ENCODE results near the gene PROM2.

Gene PROM2

DNA sequence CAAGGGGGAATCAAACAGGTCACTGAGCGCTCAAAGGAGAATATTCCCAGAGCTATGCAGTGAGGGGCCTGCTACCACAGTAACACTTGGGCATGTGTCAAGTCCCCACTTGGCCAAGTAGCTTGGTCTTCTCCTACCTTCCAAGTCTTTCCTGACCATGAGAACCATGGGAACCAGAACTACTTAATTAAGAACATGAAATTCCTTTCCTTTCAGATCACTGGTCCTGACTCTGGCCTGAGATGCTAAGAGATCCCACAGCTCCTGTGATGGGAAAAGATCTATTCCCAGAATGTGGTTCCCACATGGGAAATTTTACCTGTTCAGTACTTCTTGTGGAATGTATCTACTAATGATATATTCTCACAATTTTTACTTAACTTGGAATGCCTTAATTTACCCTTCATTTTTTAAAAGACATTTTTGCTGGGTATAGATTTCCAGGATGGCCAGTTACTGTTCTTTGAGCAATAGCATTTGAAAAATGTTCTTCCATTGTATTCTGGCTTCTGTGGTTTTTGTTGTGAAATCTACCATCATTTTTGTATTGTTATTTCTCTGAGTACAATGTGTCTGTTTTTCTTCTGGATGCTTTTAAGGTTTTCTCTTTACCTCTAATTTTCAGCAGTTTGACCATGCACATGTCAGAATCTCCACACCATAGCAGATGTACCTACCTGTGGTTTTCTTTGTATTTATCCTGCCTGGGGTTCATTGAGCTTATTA is 60.8 kb downstream of the PROM2 start:
- TF ChIP-seq EGR1 (IDR thresholded peaks at IDR 0.05) = no peak
- TF ChIP-seq, protein P1, sequence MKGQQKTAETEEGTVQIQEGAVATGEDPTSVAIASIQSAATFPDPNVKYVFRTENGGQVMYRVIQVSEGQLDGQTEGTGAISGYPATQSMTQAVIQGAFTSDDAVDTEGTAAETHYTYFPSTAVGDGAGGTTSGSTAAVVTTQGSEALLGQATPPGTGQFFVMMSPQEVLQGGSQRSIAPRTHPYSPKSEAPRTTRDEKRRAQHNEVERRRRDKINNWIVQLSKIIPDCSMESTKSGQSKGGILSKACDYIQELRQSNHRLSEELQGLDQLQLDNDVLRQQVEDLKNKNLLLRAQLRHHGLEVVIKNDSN (IDR thresholded peaks at IDR 0.05) = no peak

DNA sequence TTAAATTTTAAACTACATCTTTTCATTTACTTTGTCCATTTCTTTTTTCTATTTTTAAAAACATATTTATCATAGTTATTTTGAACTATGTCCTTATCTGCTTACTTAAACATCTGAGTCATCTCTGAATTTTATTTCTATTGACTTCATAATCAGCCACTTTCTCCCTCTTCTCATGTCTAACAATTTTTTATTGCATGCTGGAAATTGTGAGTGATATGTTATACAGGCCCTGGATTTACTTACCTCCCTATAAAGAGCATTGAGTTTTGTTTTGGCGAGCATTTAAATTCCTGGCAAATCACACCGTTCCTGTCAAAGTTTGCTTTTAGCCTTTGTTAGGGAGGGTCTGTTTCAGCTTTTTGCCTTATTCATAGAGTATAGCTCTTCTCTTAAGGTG is 62.2 kb downstream of the PROM2 start:
- TF ChIP-seq NFIC (IDR thresholded peaks at IDR 0.05) = no peak
- no peak for TF ChIP-seq CEBPB (IDR thresholded peaks at IDR 0.05)
- TF ChIP-seq, protein P2, sequence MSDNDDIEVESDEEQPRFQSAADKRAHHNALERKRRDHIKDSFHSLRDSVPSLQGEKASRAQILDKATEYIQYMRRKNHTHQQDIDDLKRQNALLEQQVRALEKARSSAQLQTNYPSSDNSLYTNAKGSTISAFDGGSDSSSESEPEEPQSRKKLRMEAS (IDR thresholded peaks at IDR 0.05) = no peak
- no peak for TF ChIP-seq FOXM1 (IDR thresholded peaks at IDR 0.05; ENCODE audit: borderline replicate concordance, low read depth)
- no peak for TF ChIP-seq TEAD4 (IDR thresholded peaks at IDR 0.05)
- TF ChIP-seq TAF1 (IDR thresholded peaks at IDR 0.05; ENCODE audit: low read depth) = no peak
- TF ChIP-seq EP300 (IDR thresholded peaks at IDR 0.05; ENCODE audit: borderline replicate concordance) = no peak
- TF ChIP-seq YY1 (IDR thresholded peaks at IDR 0.05; ENCODE audit: low read depth) = no peak
- TF ChIP-seq, protein P1 (IDR thresholded peaks at IDR 0.05) = no peak
- TF ChIP-seq, protein P3, sequence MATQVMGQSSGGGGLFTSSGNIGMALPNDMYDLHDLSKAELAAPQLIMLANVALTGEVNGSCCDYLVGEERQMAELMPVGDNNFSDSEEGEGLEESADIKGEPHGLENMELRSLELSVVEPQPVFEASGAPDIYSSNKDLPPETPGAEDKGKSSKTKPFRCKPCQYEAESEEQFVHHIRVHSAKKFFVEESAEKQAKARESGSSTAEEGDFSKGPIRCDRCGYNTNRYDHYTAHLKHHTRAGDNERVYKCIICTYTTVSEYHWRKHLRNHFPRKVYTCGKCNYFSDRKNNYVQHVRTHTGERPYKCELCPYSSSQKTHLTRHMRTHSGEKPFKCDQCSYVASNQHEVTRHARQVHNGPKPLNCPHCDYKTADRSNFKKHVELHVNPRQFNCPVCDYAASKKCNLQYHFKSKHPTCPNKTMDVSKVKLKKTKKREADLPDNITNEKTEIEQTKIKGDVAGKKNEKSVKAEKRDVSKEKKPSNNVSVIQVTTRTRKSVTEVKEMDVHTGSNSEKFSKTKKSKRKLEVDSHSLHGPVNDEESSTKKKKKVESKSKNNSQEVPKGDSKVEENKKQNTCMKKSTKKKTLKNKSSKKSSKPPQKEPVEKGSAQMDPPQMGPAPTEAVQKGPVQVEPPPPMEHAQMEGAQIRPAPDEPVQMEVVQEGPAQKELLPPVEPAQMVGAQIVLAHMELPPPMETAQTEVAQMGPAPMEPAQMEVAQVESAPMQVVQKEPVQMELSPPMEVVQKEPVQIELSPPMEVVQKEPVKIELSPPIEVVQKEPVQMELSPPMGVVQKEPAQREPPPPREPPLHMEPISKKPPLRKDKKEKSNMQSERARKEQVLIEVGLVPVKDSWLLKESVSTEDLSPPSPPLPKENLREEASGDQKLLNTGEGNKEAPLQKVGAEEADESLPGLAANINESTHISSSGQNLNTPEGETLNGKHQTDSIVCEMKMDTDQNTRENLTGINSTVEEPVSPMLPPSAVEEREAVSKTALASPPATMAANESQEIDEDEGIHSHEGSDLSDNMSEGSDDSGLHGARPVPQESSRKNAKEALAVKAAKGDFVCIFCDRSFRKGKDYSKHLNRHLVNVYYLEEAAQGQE (IDR thresholded peaks at IDR 0.05; ENCODE audit: low read depth) = no peak
- no peak for TF ChIP-seq TCF12 (IDR thresholded peaks at IDR 0.05; ENCODE audit: low read depth)
- TF ChIP-seq CREB1 (IDR thresholded peaks at IDR 0.05; ENCODE audit: low read depth) = no peak

DNA sequence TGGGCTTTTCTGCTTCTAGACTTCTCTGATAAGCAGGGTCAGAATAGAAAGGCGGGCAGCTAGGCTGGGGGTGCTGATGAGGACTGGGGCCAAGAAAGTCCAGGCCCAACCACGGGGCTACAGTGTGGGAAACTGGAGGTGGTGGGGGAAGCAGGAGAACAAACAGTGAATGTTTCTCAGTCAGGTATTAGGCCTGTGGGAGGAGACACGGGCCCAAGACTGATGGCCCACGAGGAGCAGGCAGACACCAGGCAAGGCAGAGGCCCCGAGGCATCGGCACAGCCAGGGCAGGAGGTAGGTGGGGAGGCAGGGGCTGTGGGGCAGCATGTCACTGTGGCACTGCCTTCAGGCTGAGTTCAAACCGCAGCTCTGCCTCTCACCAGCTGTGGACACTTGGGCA is 63.6 kb downstream of the PROM2 start:
- TF ChIP-seq EGR1 (IDR thresholded peaks at IDR 0.05) (no peak), NFIC (IDR thresholded peaks at IDR 0.05) (no peak), TEAD4 (IDR thresholded peaks at IDR 0.05) (no peak), CEBPB (IDR thresholded peaks at IDR 0.05) (no peak), TAF1 (IDR thresholded peaks at IDR 0.05; ENCODE audit: low read depth) (no peak)
- TF ChIP-seq, protein P3 (IDR thresholded peaks at IDR 0.05; ENCODE audit: low read depth) = no peak
